Glomerular visceral epithelial cell (primary cell): ENCODE results near the gene CEP170B.
"Not testable (repeated sequence)": the region's sequence is repeated elsewhere in the genome, so short reads cannot be mapped to it uniquely, and the experiment has no call there.

Source experiments
- DNase-seq: peaks from one replicate; pipeline ENCODE4 v3.0.0-alpha.2; 2016; ENCODE audit errors: extremely low spot score

CEP170B gene

DNA sequence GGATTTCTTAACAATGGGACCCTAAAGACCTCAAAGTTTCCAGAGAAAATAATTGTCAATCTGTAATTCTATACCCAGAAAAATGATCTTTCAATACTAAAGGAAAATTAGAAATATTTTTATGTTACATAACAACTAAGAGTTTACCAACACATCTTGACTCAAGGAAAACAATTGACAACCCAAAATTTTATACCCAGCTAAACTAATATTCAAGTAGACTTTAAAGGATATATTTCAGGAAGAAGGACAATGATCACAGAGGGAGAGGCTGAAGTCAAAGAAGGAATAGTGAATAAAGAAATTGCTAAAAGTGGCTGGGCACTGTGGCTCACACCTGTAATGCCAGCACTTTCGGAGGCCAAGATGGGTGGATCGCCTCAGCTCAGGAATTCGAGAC lies 47.0 kb downstream of the CEP170B start:
- DNase-seq = no peak

DNA sequence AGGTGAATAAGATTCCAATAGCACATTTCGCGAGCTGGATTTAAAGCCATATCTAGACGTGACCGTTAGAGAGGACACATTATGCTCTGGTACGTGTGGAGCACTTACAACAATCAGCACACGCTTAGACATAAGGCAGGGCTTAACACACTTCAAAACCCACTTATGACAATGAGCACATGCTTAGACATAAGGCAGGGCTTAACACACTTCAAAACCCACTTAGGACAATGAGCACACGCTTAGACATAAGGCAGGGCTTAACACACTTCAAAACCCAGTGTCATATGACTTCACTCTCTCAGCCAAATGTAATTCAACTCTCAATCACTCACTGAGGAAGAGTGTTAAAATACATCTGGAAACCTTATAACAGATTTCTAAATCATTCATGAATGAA lies 48.4 kb downstream of the CEP170B start:
- no peak for DNase-seq

DNA sequence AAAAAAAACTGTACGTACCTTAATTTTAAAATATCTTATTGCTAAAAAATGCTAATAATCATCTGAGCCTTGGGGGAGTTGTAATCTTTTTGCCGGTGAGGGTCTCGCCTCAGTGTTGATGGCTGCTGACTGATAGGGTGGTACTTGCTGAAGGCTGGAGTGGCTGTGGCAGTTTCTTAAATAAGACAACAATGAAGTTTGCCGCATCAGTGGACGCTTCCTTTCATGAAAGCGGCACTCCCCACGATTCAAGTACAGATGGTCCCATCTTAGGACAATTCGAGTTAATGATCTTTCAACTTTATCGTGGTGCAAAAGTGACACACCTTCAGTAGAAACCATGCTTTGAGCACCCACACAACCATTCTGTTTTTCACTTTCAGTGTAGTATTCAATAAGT lies 52.0 kb downstream of the CEP170B start:
- DNase-seq = no peak

DNA sequence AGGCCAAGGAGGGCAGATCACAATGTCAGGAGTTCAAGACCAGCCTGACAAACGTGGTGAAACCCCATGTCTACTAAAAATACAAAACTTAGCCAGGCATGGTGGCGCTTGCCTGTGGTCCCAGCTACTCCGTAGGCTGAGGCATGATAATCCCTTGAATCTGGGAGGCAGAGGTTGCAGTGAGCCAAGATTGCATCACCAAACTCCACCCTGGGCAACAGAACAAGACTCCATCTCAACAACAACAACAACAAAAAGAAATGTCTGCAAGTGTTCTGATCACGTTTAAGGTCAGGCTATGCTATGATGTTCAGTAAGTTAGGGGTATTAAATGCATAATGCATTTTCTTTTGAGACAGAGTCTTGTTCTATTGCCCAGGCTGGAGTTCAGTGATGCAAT lies 52.9 kb downstream of the CEP170B start:
- DNase-seq = no peak

DNA sequence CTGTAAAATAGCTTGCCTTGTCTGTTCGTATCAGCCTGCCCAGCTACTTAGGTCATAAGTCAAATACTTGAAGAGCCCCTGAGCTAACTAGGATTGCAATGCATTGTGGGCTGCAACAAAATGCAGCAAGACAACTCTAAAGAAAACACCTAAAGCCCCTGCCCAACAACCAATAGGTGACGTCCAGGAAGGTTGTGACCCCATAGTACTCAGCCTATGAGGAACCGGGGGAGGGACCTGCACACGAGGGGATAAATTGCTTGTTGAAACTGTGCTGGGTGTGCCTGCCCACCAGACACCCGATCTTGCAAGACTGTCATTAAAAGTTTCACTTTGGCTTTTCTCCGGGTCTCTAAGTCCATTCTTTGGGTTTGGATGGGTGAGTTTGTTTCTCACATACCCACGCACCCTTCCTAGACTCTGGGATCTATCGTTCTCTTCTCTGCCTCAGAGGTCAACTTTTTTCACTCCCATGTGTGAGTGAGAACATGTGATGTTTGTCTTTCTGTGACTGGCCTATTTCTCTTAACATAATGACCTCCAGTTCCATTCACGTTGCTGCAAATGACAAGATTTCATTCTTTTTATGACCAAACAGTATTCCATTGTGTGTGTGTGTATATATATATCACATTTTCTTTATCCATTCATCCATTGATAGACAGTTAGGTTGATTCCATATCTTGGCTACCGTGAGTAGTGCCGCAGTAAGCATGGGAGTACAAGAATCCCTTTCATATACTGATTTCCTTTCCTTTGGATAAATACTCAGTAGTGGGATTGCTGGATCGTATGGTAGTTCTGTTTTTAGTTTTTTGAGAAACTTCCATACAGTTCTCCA lies 54.3 kb downstream of the CEP170B start:
- DNase-seq = not testable (repeated sequence)

DNA sequence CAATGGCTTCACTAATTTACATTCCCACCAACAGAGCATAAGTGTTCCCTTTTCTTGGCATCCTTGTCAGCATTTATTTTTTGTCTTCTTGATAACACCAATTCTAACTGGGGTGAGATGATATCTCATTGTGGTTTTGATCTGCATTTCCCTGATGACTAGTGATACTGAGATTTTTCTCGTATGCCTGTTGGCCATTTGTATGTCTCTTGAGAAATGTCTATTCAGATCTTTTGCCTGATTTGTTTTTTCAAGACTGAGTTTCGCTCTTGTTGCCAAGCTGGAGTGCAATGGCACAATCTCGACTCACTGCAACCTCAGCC lies 54.9 kb downstream of the CEP170B start:
- no peak for DNase-seq

DNA sequence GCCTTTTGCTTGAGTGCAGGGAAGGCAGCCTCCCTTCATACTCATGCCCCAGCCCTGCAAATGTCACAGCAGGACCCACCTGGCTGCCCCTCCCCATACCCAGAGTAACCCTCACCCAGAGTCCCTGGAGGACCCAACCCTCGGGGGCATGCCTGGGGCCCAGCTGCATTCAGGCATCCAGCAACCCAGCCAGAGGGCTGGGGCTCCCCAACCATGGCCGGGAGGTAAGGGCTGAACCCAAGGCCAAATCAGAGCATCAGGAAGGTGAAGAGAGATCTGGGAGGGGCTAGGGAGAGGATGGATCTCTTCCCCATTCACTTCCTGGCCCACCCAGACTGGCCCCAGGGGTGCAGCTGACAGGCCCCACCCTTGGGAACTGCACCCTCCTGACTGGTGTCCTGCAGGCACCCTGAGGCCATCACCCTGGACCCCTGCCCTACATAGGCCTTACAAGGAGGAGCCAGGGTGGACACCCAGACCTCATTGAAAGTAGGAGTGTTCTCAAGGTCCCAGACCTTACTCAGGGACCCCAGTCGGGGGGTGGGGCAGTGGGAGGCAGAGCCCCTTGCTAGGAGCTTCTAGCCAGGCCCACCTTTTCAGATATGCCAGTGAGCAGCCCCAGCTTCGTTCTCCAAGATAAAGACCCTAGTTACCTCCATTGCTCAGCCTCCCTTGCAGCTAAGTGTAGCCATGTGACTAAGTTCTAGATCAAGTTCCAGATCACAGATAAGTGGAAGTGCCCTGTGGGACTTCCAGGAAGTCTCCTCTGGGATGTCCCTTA lies 58.8 kb downstream of the CEP170B start:
- no peak for DNase-seq

DNA sequence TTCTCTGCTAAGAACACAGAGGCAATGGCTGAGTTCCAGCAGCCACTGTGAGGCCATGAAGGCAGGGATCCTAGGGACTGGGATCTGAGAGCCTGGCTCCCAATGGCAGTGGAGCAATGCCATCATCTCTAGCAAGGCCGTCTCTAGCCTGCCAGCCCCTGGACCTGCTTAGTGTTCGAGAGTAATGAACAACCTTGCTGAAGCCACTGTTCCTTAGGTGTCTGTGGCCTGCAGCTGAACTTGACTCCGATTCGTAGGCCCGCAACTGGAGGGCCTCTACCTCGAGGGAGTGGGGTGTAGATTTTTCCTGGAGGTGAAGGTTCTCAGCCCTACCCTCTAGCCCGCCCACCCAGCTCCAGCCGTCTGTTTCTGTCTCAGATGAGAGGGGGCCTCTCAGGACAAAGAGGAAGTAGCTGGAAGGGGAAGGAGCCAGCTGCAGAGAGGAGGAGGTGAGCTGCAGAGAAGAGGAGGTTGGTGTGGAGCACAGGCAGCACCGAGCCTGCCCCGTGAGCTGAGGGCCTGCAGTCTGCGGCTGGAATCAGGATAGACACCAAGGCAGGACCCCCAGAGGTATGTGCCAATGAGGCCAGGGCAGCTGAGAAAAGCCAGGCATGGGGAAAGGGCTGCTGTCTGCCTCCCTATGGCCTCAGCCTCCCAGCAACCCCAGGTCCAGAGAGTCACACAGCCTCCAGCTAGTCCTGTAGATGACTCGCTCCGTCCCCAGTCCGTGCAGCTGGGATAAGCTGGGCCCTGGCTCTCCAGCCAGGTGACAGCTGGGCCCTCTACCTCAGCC lies 59.5 kb downstream of the CEP170B start, which contains the start of gene PLD4:
Gene PLD4 (plus strand): TSS at position 459 of the 793 bp plus-strand sequence. CDS start 2,262 bp downstream, outside the sequence.
- no peak for DNase-seq

DNA sequence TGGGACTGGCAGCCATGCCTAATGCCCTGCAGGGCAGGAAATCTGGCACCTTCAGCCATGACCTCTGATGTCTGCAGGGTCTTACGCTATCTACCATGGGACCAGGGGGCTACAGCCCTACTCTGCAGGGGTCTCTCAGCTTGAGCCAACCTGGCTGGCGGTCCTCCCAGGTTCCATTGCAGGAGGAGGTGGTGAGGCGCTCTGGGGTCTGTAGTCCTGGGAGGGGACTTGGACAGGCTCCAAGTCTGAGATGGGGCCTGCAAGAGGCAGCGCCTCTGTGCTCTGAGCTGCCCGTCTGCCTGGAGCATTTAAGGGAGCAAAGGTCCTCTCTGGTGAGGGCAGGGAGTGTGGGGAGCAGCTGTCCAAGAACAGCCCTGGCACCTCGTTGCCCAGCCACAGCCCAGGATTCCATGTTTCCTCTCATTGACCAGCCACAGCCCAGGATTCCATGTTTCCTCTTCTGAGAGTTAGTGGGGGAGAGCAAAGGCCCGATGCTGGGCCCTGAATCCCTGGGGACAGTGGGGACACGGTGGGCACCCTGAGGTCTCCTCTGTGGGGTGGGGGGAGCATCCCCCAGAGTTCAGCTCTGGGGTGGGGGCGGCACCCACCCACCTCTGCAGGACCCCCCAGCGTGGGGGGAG lies 60.3 kb downstream of the CEP170B start:
- no peak for DNase-seq

DNA sequence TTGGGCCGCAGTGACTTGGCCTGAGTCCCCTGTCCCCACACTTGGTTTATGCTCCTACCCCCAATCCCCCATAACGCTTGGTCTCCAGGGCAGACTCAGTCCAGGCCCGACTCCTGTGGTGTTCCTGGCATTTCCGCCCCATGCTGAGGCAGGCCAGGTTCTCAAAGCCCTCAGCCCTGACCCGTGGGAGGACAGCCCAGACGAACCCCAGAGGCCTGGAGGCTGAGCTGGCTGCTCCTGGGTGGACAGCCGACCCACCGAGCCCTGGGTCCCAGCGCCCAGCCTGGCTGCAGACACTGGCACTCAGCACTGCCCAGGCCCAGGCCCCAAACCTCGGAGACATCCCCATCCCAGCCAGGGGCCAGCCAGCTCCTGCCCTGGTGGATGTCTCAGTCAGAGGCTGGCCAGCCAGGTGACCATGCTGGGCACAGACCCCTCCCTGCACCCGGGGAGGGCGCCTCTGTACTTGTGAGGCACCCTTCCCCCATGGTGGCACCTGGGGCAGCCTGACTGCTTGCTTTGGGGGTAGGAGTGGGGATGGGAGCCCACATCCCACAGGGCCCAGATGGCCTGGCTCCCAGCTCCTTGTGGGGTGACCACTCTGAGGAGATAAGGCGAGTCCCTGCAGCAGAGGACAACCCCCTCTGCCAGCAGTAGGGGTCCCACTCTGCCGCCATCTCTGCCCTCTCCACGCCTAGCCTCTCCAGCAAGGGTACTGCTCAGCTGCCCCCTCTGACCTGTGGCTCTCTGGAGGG lies 61.0 kb downstream of the CEP170B start:
- no peak for DNase-seq

DNA sequence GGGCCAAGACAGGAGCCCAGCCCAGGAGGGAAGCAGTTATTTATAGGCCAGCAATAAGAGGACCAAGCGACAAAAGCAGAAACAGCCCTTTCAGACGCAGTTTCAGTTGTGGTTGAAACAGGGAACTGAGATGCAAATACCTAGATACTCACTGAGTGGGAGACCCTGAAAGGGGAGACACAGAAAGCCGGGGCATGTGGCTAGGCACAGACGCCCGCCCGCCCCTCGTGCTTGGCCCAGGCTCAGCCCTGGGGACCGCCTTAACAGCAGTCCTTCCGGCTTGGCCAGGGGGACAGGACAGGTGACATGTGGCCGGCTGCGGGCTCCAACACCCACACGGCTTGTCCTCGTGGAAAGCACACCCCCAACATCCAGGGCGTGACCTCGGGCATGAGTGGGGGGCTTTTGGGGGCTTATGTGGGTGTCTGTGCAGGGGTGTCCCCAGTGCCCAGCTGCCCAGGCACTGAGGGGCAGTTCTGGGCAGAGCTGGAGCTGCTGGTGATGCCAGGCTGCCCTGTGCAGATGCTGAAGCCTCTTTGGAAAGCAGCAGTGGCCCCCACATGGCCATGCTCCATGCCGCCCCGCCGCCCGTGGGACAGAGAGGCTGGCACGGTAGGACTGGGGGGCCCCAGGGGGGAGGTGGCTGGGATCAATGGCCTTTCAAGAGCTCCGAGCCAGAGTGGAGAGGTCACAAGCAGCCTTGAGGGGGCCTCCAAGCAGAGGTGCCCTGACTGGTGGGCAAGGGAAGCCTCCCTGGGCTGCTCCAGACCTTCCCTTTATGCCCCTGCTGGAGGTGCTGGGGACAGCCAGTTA lies 61.8 kb downstream of the CEP170B start:
- DNase-seq = no peak

DNA sequence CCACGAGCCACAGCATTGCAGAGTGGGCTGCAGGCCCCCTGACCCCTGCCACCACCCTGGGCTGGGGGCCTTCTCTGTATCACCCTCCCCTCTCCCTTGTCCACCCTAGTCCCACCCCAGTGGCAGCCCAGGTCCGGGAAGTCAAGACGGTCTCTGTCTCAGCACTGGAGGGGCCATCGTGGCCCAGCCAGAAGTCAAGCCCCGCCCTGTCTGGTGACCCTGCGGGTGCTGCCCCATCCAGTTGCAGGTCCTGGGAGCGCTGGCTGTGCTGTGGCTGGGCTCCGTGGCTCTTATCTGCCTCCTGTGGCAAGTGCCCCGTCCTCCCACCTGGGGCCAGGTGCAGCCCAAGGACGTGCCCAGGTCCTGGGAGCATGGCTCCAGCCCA lies 62.4 kb downstream of the CEP170B start:
- no peak for DNase-seq

DNA sequence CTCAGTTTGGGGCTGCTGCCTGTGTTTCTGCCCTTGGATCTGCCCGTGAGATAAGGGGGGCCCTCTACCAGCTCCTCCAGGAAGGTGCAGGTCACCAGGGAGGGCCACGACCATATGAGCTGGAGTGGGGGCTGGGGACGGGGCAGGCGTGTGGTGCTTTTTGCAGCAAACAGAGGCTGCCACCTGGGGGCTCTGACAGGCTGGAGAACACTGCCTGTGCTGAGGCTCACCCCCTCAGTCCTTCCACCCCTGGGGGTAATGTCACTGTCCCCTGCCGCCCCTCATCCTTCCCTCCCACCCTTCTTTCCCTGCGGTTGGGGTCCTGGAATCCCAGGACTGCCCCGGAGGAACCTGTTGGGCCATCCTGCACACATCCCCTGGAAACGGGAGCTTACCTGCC lies 62.8 kb downstream of the CEP170B start:
- DNase-seq = no peak

DNA sequence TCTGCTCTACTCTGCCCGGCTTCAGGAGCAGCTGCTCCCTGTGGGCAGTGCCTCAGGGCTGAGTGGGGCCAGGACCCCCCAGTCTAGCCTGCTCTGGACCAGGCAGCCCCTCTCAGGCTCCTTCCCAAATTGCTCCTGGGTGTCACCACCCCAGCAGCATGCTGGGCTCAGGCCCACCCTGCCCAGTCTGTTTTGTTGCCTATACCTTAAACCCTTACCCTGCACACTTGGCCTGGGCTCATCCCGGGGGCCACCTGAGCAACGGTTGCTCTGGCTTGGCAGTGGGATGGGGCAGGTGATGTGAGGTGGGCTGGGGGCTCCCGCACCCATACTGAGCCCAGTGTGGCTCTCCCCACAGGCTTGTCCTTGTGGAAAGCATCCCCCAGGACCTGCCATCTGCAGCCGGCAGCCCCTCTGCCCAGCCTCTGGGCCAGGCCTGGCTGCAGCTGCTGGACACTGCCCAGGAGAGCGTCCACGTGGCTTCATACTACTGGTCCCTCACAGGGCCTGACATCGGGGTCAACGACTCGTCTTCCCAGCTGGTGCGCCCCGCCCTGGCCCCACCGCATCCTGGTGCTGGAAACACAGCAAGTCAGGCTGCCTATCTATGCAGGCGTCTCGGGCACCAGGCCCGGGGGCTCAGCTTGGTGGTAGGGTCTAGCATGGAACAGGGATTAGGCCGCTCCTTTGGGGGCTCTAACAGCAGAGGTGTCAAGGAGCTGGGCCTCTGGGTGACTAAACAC lies 63.5 kb downstream of the CEP170B start:
- no peak for DNase-seq

DNA sequence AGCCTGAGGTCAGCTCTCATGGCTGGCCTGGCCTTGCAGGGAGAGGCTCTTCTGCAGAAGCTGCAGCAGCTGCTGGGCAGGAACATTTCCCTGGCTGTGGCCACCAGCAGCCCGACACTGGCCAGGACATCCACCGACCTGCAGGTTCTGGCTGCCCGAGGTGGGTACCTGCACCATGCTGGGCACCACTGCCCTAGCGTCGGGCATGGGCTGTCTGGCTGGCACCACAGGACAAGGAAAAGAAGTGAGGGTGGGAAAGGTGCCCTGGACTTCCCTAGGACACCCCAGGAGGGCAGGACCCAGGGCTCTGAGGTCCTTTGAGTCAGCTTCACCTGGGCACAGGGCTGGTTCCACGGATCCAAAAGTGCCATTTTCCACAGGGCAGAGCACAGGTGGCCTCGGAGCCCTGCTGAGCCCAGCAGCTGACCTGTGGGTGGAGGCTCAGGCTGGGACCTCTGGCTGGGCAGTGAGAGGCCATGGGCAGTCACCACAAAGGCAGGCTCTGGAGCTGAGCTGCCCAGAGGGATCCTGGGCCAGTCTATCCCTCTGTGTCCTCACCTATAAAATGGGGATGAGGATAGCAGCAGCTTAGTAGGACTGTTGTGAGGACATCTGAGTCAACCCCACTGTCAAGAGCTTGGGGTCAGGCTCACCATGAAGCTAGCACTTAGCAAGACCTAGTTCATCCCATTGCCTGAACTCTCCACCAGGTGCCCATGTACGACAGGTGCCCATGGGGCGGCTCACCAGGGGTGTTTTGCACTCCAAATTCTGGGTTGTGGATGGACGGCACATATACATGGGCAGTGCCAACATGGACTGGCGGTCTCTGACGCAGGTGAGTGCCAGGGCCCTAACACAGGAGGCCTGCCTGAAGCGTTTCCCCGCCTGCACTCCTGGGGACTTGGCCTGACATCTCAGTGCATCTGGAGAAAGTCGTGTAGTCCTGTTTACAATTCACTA lies 64.5 kb downstream of the CEP170B start:
- DNase-seq = no peak

DNA sequence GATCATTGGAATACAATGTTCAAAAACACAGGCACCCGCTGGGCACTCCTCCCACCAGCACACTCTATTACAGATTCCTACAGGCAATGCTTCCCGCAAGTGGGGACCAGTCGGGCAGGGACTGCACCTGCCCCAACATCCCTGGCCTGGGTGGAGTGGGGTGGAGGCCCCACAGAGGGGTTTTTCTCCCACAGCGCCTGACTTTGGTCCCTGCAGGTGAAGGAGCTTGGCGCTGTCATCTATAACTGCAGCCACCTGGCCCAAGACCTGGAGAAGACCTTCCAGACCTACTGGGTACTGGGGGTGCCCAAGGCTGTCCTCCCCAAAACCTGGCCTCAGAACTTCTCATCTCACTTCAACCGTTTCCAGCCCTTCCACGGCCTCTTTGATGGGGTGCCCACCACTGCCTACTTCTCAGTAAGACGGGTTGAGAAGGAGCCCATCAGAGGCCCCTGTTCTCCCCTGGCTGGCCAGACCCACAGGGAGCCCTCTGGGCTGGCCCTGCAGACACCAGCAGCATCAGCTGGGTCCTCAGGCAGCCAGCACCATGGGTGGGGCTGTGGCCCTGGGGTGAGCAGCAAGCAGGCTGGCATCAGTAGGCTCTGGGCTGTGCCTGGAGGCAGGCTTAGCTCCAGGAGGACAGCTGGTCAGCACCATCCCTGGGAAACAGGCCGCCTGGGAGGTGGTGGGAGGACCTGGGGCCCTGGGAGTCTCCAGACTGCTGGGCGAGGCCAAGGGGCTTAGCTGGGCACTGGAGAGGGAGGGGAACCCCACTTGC lies 65.6 kb downstream of the CEP170B start:
- no peak for DNase-seq

DNA sequence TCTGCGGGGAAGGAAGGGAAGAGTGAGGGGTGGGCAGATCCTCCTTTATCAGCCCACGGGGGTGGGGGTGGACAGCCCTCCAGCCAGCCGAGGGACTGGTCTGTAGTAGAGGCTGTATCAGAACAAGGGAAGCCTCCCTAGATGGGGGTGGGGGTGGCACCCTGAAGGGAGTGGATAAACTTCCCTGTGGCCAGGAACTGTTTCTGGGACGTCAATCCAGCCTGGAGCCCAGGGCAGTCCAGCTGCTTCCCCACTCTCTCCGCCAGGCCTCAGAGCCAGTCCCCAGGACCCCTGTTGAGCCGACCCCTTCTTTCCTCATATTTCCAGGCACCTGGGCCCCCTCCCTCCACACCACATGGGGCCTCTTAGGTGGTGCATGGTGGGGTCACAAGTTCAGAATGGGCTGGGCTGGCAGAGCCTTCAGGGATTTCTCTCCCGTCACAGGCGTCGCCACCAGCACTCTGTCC lies 66.3 kb downstream of the CEP170B start:
- DNase-seq = no peak
